Measurements from ENCODE around the gene CHMP2A. TPM values are rescaled to one million over a fixed set of nuclear protein-coding genes. Genes with fewer than 3 reads are reported as not detected.

The CHMP2A gene
- total and polyA plus RNA-seq, 2 of the 4 experiments (the other 2 are of a cell fraction), result 105 to 183 TPM

DNA sequence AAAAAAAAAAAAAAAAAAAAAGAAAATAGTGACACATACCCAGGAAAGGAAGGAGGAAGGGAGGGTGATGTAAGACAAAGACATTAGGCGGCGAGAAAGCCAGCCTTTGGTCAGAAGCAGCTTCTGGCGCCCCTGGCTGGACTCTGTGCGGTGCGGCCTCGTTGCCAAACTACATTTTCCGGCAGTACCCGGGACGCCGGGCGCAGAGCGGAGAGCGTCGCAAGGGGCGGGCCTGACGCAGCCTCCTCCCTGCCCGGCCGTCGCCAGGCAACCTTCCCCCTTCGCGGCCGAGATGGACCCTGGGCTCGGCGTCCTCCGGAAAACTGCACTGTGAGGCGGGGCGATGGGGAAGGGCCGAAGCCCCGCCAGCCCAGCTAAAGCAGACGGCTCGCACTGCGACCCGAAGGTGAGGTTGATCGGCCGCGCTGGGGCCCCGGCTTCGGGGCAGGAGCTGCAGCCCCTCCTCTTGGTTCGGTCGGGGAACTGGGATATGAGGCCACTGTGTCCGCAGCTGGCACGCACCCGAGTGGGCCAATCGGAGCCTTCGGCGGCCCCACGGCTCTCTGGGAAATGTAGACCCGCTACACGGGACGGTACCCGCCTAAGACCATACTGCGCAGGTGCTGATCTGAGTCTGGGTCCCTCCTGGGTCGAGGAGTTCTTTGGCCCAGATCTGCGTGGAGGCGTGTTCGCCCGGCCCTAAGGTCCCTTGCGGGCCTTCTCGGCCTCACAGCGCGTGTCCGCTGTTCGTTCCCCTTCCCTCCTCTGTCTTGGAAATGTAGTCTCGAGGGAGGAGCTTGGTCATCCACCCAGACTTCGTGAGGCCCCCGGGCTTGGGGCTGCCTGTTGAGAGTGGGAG, 20.5 kb upstream of the CHMP2A start:
- no TSS peak for BruUV-seq (replicated peaks)
- intact Hi-C loops (cut with micrococcal nuclease), result no loop called here
- dilution Hi-C loops (cut with HindIII; ENCODE audit: low sequenced_read_pairs, unreplicated experiment), result no loop called here
- TF ChIP-seq RCOR1 (IDR thresholded peaks at IDR 0.05; ENCODE audit: insufficient replicate concordance, low read length), result no peak
- TF ChIP-seq MXI1 (IDR thresholded peaks at IDR 0.05; ENCODE audit: borderline replicate concordance, low read depth, low read length), result peak; percentile 50; the same call in 1 of the 2 replicates
- TF ChIP-seq NFE2L2 (IDR thresholded peaks at IDR 0.05; ENCODE audit: low read depth, low read length), result no peak
- TF ChIP-seq, protein P1, sequence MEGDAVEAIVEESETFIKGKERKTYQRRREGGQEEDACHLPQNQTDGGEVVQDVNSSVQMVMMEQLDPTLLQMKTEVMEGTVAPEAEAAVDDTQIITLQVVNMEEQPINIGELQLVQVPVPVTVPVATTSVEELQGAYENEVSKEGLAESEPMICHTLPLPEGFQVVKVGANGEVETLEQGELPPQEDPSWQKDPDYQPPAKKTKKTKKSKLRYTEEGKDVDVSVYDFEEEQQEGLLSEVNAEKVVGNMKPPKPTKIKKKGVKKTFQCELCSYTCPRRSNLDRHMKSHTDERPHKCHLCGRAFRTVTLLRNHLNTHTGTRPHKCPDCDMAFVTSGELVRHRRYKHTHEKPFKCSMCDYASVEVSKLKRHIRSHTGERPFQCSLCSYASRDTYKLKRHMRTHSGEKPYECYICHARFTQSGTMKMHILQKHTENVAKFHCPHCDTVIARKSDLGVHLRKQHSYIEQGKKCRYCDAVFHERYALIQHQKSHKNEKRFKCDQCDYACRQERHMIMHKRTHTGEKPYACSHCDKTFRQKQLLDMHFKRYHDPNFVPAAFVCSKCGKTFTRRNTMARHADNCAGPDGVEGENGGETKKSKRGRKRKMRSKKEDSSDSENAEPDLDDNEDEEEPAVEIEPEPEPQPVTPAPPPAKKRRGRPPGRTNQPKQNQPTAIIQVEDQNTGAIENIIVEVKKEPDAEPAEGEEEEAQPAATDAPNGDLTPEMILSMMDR (conservative IDR thresholded peaks at IDR 0.05; ENCODE audit: low read depth, low read length), result peak; percentile 30; the same call in 1 of the 2 replicates
- TF ChIP-seq POLR2A (IDR thresholded peaks at IDR 0.05; ENCODE audit: low read depth, low read length), result peak; percentile 87
- TF ChIP-seq ELK1 (IDR thresholded peaks at IDR 0.05; ENCODE audit: borderline replicate concordance, low read depth, low read length), result no peak
- TF ChIP-seq RFX5 (IDR thresholded peaks at IDR 0.05; ENCODE audit: low read depth, low read length), result no peak
- TF ChIP-seq MAZ (IDR thresholded peaks at IDR 0.05; ENCODE audit: borderline replicate concordance, low read depth, low read length), result peak; percentile 62; the same call in 1 of the 2 replicates
- TF ChIP-seq BHLHE40 (IDR thresholded peaks at IDR 0.05; ENCODE audit: low read depth, low read length), result peak; percentile 8; the same call in 1 of the 2 replicates
- TF ChIP-seq CEBPB (IDR thresholded peaks at IDR 0.05; ENCODE audit: low read depth, low read length), result peak; percentile 59
- TF ChIP-seq RAD21 (IDR thresholded peaks at IDR 0.05; ENCODE audit: low read length), result peak; percentile 20; the same call in 1 of the 2 replicates
- TF ChIP-seq MAFK (IDR thresholded peaks at IDR 0.05; ENCODE audit: low read depth, low read length), result no peak
- TF ChIP-seq, protein P2, sequence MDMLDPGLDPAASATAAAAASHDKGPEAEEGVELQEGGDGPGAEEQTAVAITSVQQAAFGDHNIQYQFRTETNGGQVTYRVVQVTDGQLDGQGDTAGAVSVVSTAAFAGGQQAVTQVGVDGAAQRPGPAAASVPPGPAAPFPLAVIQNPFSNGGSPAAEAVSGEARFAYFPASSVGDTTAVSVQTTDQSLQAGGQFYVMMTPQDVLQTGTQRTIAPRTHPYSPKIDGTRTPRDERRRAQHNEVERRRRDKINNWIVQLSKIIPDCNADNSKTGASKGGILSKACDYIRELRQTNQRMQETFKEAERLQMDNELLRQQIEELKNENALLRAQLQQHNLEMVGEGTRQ (IDR thresholded peaks at IDR 0.05; ENCODE audit: low read depth, low read length), result peak; percentile 2; the same call in 1 of the 2 replicates

More for the DNA sequence above, 20.5 kb upstream of the CHMP2A start:
- peaks cover 2% of the 10 kb centered on the region; the same call in 1 of the 2 replicates for H3K4me1 ChIP-seq (ENCODE audit: control insufficient read depth, insufficient read depth, low read length)
- H2BK5ac ChIP-seq (ENCODE audit: low read depth, low read length, poor library complexity, severe bottlenecking), result peak overlapping the region; percentile 83
- H3K27ac ChIP-seq (ENCODE audit: insufficient read depth, low read length), result peak overlapping the region; percentile 74
- peaks cover 3% of the 10 kb centered on the region; the same call in 1 of the 2 replicates for H3K36me3 ChIP-seq (ENCODE audit: control insufficient read depth, insufficient read depth, low read length)
- peak; percentile 85 for DNase-seq
- H3K18ac ChIP-seq (ENCODE audit: low read depth, low read length), result peak overlapping the region; percentile 81
- peak overlapping the region; percentile 83 to 87 for H4K8ac ChIP-seq (ENCODE audit: low read depth in 2 of 2, low read length in 2 of 2)
- H3K9ac ChIP-seq (ENCODE audit: low read depth, low read length), result peak overlapping the region; percentile 71
- H3K79me1 ChIP-seq (ENCODE audit: low read depth in 1 of 2, low read length in 2 of 2), result peaks cover 4 to 66% of the 10 kb centered on the region in 2 experiments; a peak in 3 of 4 replicates
- peak overlapping the region; percentile 95 for H2AK5ac ChIP-seq (ENCODE audit: low read depth, low read length)
- peak overlapping the region; percentile 17; the same call in 1 of the 3 replicates for H2BK15ac ChIP-seq (ENCODE audit: low read depth, low read length)
- H3K4ac ChIP-seq (ENCODE audit: low read depth, low read length), result peak overlapping the region; percentile 86
- H4K5ac ChIP-seq (ENCODE audit: low read depth, low read length), result peak overlapping the region; percentile 82
- H4K91ac ChIP-seq (ENCODE audit: insufficient read depth, low read depth, low read length), result peak overlapping the region; percentile 79
- peak; percentile 69 for ATAC-seq (ENCODE audit: low read depth)
- H3K27me3 ChIP-seq (ENCODE audit: control insufficient read depth, insufficient read depth, low read length), result no peaks in the 10 kb centered on the region
- peak overlapping the region; percentile 56 for H3K4me3 ChIP-seq (ENCODE audit: insufficient read depth, low read depth, low read length)
- H3K9me3 ChIP-seq (ENCODE audit: control insufficient read depth, insufficient read depth, low read length), result no peaks in the 10 kb centered on the region
- H2BK120ac ChIP-seq (ENCODE audit: low read depth, low read length), result peak overlapping the region; percentile 81
- H2AK9ac ChIP-seq (replicated peaks; ENCODE audit: low read depth, low read length, poor library complexity), result peak overlapping the region; percentile 96
- H3K4me2 ChIP-seq (ENCODE audit: low read depth, low read length), result peak overlapping the region; percentile 95
- ChIA-PET CTCF (no interaction called here), POLR2A (ENCODE audit: unreplicated experiment) (interaction anchor here (0.6 kb wide), 1 partner anchor 228 kb away, joined by 10 read pairs; no protein-coding TSS in a partner anchor)
- peaks cover 4% of the 10 kb centered on the region for H4K20me1 ChIP-seq (ENCODE audit: insufficient read depth, low read length)
- in situ Hi-C loops (cut with MboI; ENCODE audit: low sequenced_read_pairs), result no loop called here
- peak overlapping the region; percentile 98 for H2AFZ ChIP-seq (replicated peaks; ENCODE audit: low read length, poor library complexity)
- 2% methylated on average over 27 of the region's 66 CpGs; no CpG with 5 or more reads in 1 of the 2 experiments for WGBS, 2 experiments (ENCODE audit: extremely low coverage in 2 of 2, insufficient read length in 1 of 2)
- no peak overlapping the region for H2BK20ac ChIP-seq (ENCODE audit: low read depth, low read length)
- H3K14ac ChIP-seq (replicated peaks; ENCODE audit: low read depth, low read length), result peak overlapping the region; percentile 95
- H3K56ac ChIP-seq (ENCODE audit: extremely low read depth, insufficient read depth, low read length), result peak overlapping the region; percentile 80
- H3K23ac ChIP-seq (ENCODE audit: low read depth, low read length), result peak overlapping the region; percentile 83
- peaks cover 17% of the 10 kb centered on the region for H3K9me1 ChIP-seq (ENCODE audit: insufficient read depth, low read length)
